Activated naive CD8-positive, alpha-beta T cell treated with anti-CD3 and anti-CD28 coated beads for 36 hours (primary cell): ENCODE results near the gene GPR152. TPM values are rescaled to one million over a fixed set of nuclear protein-coding genes. Genes with fewer than 3 reads are reported as not detected.

ENCODE experiments used
- DNase-seq: peaks from one replicate; pipeline ENCODE4 v3.0.0; 2021
- H3K27ac Mint-ChIP-seq: one replicate; pipeline ENCODE4 v1.8.0; 2022; ENCODE audit warnings: mild to moderate bottlenecking, moderate library complexity, mixed read lengths
- H3K27me3 Mint-ChIP-seq: one replicate; pipeline ENCODE4 v1.8.0; 2022; ENCODE audit warnings: mild to moderate bottlenecking, mixed read lengths
- H3K36me3 Mint-ChIP-seq: one replicate; pipeline ENCODE4 v1.8.0; 2021; ENCODE audit warnings: mild to moderate bottlenecking, mixed read lengths
- H3K4me1 Mint-ChIP-seq: one replicate; pipeline ENCODE4 v1.8.0; 2021; ENCODE audit warnings: mixed read lengths
- H3K4me3 Mint-ChIP-seq: one replicate; pipeline ENCODE4 v1.8.0; 2022; ENCODE audit warnings: mild to moderate bottlenecking, moderate library complexity, mixed read lengths
- H3K9me3 Mint-ChIP-seq: one replicate; pipeline ENCODE4 v1.8.0; 2022; ENCODE audit warnings: mixed read lengths
- total RNA-seq, 2 experiments: library from RNA; stranded (reverse); gene quantifications; one replicate each; pipeline ENCODE4 v1.2.3, GENCODE V29; 2021

The GPR152 gene
- total RNA-seq, 2 experiments from 2014 or later = not detected

GRCh38 chr11:67463186-67463585, 10.7 kb upstream of the GPR152 start:
- Mint-ChIP-seq H3K9me3 (no peaks in the 10 kb centered on the region), H3K27ac (no peak overlapping the region), H3K36me3 (peaks cover 5% of the 10 kb centered on the region), H3K4me3 (no peak overlapping the region), H3K27me3 (no peaks in the 10 kb centered on the region), H3K4me1 (peaks cover 24% of the 10 kb centered on the region)
- DNase-seq = no peak

- Mint-ChIP-seq H3K27ac (no peak overlapping the region), H3K9me3 (no peaks in the 10 kb centered on the region), H3K36me3 (no peaks in the 10 kb centered on the region), H3K27me3 (no peaks in the 10 kb centered on the region), H3K4me3 (no peak overlapping the region), H3K4me1 (peaks cover 1% of the 10 kb centered on the region)
- no peak for DNase-seq
Measured at GRCh38 chr11:67458266-67458665, 5.7 kb upstream of the GPR152 start.

- Mint-ChIP-seq H3K4me3 (no peak overlapping the region), H3K27ac (no peak overlapping the region), H3K9me3 (no peaks in the 10 kb centered on the region), H3K27me3 (no peaks in the 10 kb centered on the region), H3K36me3 (no peaks in the 10 kb centered on the region), H3K4me1 (peaks cover 1% of the 10 kb centered on the region)
- DNase-seq = no peak
Measured at GRCh38 chr11:67457453-67457852, 4.9 kb upstream of the GPR152 start.

GRCh38 chr11:67456068-67456705, 3.7 kb upstream of the GPR152 start:
- no peaks in the 10 kb centered on the region for H3K9me3 Mint-ChIP-seq

GRCh38 chr11:67455054-67455453, 2.5 kb upstream of the GPR152 start, which contains the start of gene CABP4:
CABP4 (plus strand) TSS chr11:67455354; CDS start chr11:67455424, 70 bp downstream.
- no peaks in the 10 kb centered on the region for H3K4me1 Mint-ChIP-seq
- no peak for DNase-seq
- H3K27me3 Mint-ChIP-seq = no peaks in the 10 kb centered on the region
- H3K4me3 Mint-ChIP-seq = no peak within 1 kb of the TSS
- H3K9me3 Mint-ChIP-seq = no peaks in the 10 kb centered on the region
- no peaks in the 10 kb centered on the region for H3K36me3 Mint-ChIP-seq
- no peak within 1 kb of the TSS for H3K27ac Mint-ChIP-seq

More at GRCh38 chr11:67456068-67456705, 3.7 kb upstream of the GPR152 start:
- DNase-seq = no peak
- Mint-ChIP-seq H3K27ac (no peak overlapping the region), H3K4me3 (no peak overlapping the region), H3K4me1 (peaks cover 1% of the 10 kb centered on the region), H3K27me3 (no peaks in the 10 kb centered on the region), H3K36me3 (no peaks in the 10 kb centered on the region)

- Mint-ChIP-seq H3K36me3 (no peaks in the 10 kb centered on the region), H3K27me3 (no peaks in the 10 kb centered on the region), H3K4me1 (peaks cover 5% of the 10 kb centered on the region)
Measured at GRCh38 chr11:67453816-67454732, 1.5 kb upstream of the GPR152 start.

GRCh38 chr11:67451658-67451976, 912 bp downstream of the GPR152 start:
- no peak for DNase-seq
- no peaks in the 10 kb centered on the region for H3K27me3 Mint-ChIP-seq
- H3K4me3 Mint-ChIP-seq = no peak overlapping the region
- peaks cover 15% of the 10 kb centered on the region for H3K4me1 Mint-ChIP-seq
- no peaks in the 10 kb centered on the region for H3K9me3 Mint-ChIP-seq
- no peaks in the 10 kb centered on the region for H3K36me3 Mint-ChIP-seq
- H3K27ac Mint-ChIP-seq = no peak overlapping the region

More at GRCh38 chr11:67453816-67454732, 1.5 kb upstream of the GPR152 start:
- H3K4me3 Mint-ChIP-seq = no peak overlapping the region
- no peak overlapping the region for H3K27ac Mint-ChIP-seq
- H3K9me3 Mint-ChIP-seq = no peaks in the 10 kb centered on the region
- no peak for DNase-seq

- Mint-ChIP-seq H3K4me1 (peaks cover 21% of the 10 kb centered on the region), H3K27ac (no peak overlapping the region), H3K4me3 (no peak overlapping the region), H3K27me3 (no peaks in the 10 kb centered on the region), H3K36me3 (no peaks in the 10 kb centered on the region), H3K9me3 (no peaks in the 10 kb centered on the region)
- DNase-seq = no peak
Measured at GRCh38 chr11:67450796-67451657, 1.5 kb downstream of the GPR152 start.

GRCh38 chr11:67449116-67449844, 3.2 kb downstream of the GPR152 start:
- Mint-ChIP-seq H3K27me3 (no peaks in the 10 kb centered on the region), H3K36me3 (no peaks in the 10 kb centered on the region), H3K9me3 (no peaks in the 10 kb centered on the region), H3K27ac (no peak overlapping the region), H3K4me3 (no peak overlapping the region), H3K4me1 (peaks cover 37% of the 10 kb centered on the region)
- DNase-seq = no peak

- no peak for DNase-seq
- H3K27ac Mint-ChIP-seq = no peak overlapping the region
- no peaks in the 10 kb centered on the region for H3K9me3 Mint-ChIP-seq
- H3K4me3 Mint-ChIP-seq = no peak overlapping the region
- no peaks in the 10 kb centered on the region for H3K27me3 Mint-ChIP-seq
- no peaks in the 10 kb centered on the region for H3K36me3 Mint-ChIP-seq
- H3K4me1 Mint-ChIP-seq = peaks cover 42% of the 10 kb centered on the region
Measured at GRCh38 chr11:67448220-67448609, 4.3 kb downstream of the GPR152 start.

GRCh38 chr11:67445515-67445914, 7.0 kb downstream of the GPR152 start:
- H3K36me3 Mint-ChIP-seq = no peaks in the 10 kb centered on the region
- H3K9me3 Mint-ChIP-seq = no peaks in the 10 kb centered on the region
- H3K27ac Mint-ChIP-seq = peak overlapping the region; percentile 50
- H3K4me3 Mint-ChIP-seq = no peak overlapping the region
- no peaks in the 10 kb centered on the region for H3K27me3 Mint-ChIP-seq
- DNase-seq = no peak
- peaks cover 56% of the 10 kb centered on the region for H3K4me1 Mint-ChIP-seq

- DNase-seq = no peak
- Mint-ChIP-seq H3K36me3 (peaks cover 20% of the 10 kb centered on the region), H3K27me3 (no peaks in the 10 kb centered on the region), H3K4me1 (peaks cover 58% of the 10 kb centered on the region), H3K4me3 (peak overlapping the region; percentile 62), H3K27ac (peak overlapping the region; percentile 85), H3K9me3 (no peaks in the 10 kb centered on the region)
Measured at GRCh38 chr11:67442504-67443404, 9.8 kb downstream of the GPR152 start.

- H3K27ac Mint-ChIP-seq = peak overlapping the region; percentile 39
- no peak for DNase-seq
- no peak overlapping the region for H3K4me3 Mint-ChIP-seq
- no peaks in the 10 kb centered on the region for H3K27me3 Mint-ChIP-seq
- H3K36me3 Mint-ChIP-seq = peaks cover 27% of the 10 kb centered on the region
- no peaks in the 10 kb centered on the region for H3K9me3 Mint-ChIP-seq
- peaks cover 53% of the 10 kb centered on the region for H3K4me1 Mint-ChIP-seq
Measured at GRCh38 chr11:67441731-67442351, 10.7 kb downstream of the GPR152 start.
